Activated naive CD4-positive, alpha-beta T cell treated with anti-CD3 and anti-CD28 coated beads, Interleukin-2, amount 10 ng/mL, durations not matched to agents 7 days and 5 days (primary cell): ENCODE results near the gene UBR1.
"Not testable (repeated sequence)": the region's sequence is repeated elsewhere in the genome, so short reads cannot be mapped to it uniquely, and the experiment has no call there.

ENCODE experiments used
- CTCF ChIA-PET: fragments of 350-600 bp; sonication (Branson Sonifier 250); formaldehyde crosslinking; loops from one replicate; lab custom pipeline; 2021; ENCODE audit warnings: antibody characterized with exemption; lab: Charles Lee
- DNase-seq: peaks from one replicate; pipeline ENCODE4 v3.0.0-alpha.2; 2020
- H3K27ac Mint-ChIP-seq: one replicate; pipeline ENCODE4 v1.8.0; 2021; ENCODE audit warnings: mild to moderate bottlenecking, moderate library complexity, mixed read lengths
- H3K27me3 Mint-ChIP-seq: one replicate; pipeline ENCODE4 v1.8.0; 2021; ENCODE audit warnings: mild to moderate bottlenecking, mixed read lengths
- H3K36me3 Mint-ChIP-seq: one replicate; pipeline ENCODE4 v1.8.0; 2021; ENCODE audit warnings: mixed read lengths
- H3K4me1 Mint-ChIP-seq: one replicate; pipeline ENCODE4 v1.8.0; 2021; ENCODE audit warnings: mixed read lengths
- H3K4me3 Mint-ChIP-seq: one replicate; pipeline ENCODE4 v1.8.0; 2021; ENCODE audit warnings: mild to moderate bottlenecking, moderate library complexity, mixed read lengths
- H3K9me3 Mint-ChIP-seq: one replicate; pipeline ENCODE4 v1.8.0; 2021; ENCODE audit warnings: mixed read lengths

The UBR1 gene

DNA sequence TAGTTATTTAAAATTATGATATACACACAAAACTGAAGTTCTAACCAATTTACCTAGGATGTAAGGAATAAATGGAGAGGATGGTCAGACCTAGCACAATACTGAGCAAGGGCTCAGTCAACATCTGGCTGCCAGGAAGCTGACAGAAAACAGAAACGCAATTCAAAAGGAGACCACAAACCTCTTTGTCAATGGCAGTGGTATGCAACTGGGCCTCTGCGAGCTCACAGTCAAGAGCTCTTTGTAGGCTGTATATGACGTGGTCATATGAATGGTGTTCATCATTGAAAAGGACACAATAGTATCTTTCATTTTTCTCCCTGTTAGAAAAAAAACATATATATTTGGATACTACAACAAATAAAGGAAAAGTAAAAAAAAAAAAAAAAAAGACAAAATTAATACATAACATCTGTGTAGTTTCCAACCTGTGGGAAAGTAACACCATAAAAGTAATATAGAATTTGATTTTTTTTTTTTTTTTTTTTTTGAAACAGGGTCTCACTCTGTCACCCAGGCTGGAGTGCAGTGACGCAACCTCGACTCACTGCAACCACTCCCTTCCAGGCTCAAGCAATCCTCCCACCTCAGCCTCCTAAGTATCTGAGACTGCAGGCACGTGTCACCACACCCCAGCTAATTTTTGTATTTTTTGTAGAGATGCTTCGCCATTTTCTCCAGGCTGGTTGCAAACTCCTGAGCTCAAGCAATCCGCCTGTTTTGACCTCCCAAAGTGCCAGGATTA lies 37.9 kb downstream of the UBR1 start:
- Mint-ChIP-seq H3K9me3 (no peaks in the 10 kb centered on the region), H3K27ac (no peak overlapping the region), H3K4me3 (no peak overlapping the region), H3K27me3 (no peaks in the 10 kb centered on the region), H3K4me1 (no peaks in the 10 kb centered on the region), H3K36me3 (peaks cover 52% of the 10 kb centered on the region)
- no peak for DNase-seq
- CTCF ChIA-PET, result interaction anchor here (0.7 kb wide), 1 partner anchor 202 kb away, joined by 3 read pairs; no protein-coding TSS in a partner anchor

DNA sequence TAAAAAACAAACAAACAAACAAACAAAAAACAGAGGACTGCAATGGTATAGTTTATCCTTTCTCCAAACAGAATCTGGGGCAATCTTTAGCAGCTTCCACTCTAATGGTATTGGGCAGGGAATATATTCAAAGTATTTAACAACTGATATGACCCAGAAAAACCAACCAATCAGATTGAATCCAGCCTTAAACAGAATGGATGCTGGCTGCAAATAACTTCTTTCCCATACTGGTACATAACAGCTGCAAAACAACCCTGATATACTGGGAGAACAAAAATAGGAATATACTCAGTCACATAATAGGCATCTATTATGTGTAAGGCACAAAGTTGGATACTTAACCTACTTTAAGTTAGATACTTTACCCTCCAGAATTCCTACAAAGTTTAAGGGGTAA lies 49.1 kb downstream of the UBR1 start:
- CTCF ChIA-PET, result no interaction called here
- Mint-ChIP-seq H3K4me1 (no peaks in the 10 kb centered on the region), H3K27me3 (no peaks in the 10 kb centered on the region), H3K4me3 (no peak overlapping the region), H3K9me3 (no peaks in the 10 kb centered on the region), H3K36me3 (peaks cover 62% of the 10 kb centered on the region), H3K27ac (no peak overlapping the region)
- DNase-seq, result no peak

DNA sequence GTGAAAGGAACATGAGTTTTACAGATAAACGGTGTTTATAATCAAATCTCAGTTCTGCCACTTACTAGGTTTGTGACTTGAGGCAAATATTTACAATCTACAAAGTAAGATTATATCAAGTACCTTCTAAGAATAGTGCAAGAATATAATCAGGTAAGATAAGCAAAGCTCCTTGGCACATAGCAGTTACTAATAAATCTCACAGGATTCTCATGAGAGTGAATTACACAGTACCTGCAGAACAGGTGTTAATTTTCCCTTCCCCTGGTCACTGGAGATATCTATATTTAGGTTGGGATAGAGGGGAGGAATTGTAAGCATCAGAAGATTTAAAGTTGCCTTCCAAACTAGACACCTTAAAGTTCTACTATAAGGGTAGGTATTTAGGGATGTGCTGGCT lies 53.0 kb downstream of the UBR1 start:
- H3K9me3 Mint-ChIP-seq, result no peaks in the 10 kb centered on the region

DNA sequence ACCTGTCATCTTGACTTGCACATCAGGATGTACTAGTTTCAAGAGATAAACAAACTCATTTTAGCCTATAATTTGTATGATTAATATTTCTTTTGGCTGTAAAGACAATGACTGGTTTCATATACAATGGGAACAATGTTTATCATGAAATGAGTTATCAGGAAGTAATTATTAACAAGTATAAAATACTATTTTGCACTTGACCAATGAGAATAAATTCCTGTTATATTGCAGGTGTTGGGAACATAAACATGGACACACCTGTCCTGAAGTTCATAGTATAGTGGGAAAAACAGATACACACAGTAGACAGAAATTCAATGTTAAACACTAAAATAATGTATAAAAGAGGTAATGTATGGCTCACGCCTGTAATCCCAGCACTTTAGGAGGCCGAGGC lies 56.9 kb downstream of the UBR1 start:
- Mint-ChIP-seq H3K36me3 (peaks cover 50% of the 10 kb centered on the region), H3K4me1 (no peaks in the 10 kb centered on the region), H3K27ac (no peak overlapping the region), H3K4me3 (no peak overlapping the region), H3K27me3 (no peaks in the 10 kb centered on the region), H3K9me3 (no peaks in the 10 kb centered on the region)
- DNase-seq, result no peak
- CTCF ChIA-PET, result interaction anchor here (0.9 kb wide), 1 partner anchor 156 kb away, joined by 3 read pairs; no protein-coding TSS in a partner anchor

More for the DNA sequence above, 53.0 kb downstream of the UBR1 start:
- Mint-ChIP-seq H3K4me3 (no peak overlapping the region), H3K27ac (no peak overlapping the region), H3K27me3 (no peaks in the 10 kb centered on the region), H3K4me1 (no peaks in the 10 kb centered on the region), H3K36me3 (peaks cover 50% of the 10 kb centered on the region)
- DNase-seq, result no peak
- CTCF ChIA-PET, result no interaction called here

DNA sequence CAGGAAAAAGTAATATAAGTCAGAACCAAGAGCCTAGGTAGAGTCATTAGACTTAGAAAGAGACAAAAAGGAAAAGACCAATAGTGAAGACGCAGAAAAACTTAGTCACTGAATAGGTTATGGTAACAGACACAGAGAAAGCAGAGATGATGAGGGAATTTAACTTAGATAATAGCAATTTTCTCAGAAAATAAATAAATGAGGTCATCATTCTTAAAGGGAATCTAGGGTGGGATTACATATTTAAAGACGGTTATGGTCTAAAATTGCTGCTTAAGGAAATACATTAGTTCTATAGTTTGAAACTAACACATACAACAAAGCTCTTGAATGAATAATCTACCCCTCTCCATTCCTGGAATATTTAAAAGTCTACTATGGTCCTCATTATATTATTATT lies 59.4 kb downstream of the UBR1 start:
- CTCF ChIA-PET, result no interaction called here
- Mint-ChIP-seq H3K36me3 (peaks cover 47% of the 10 kb centered on the region), H3K4me1 (no peaks in the 10 kb centered on the region)

DNA sequence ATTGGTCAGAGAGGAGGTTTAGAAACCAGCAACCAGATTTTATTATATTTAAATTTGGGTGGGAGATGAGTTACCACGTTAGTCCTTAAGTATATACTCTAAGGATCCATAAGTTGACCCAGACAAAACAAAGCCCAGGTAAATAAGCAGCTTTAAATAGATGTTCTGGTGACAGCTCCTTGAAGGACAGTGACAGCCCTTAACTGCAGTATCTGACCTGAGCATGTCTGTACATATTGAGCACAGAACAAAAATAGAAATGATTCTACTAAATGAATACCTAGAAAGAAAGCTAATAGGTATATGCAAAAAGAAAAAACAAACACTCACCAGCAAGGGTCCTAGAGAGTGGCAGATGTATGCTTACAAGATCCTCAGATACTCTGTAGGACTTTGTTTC lies 63.0 kb downstream of the UBR1 start:
- no peak overlapping the region for H3K27ac Mint-ChIP-seq
- peaks cover 3% of the 10 kb centered on the region for H3K9me3 Mint-ChIP-seq
- no peaks in the 10 kb centered on the region for H3K4me1 Mint-ChIP-seq
- H3K4me3 Mint-ChIP-seq, result no peak overlapping the region
- CTCF ChIA-PET, result no interaction called here
- peaks cover 62% of the 10 kb centered on the region for H3K36me3 Mint-ChIP-seq
- no peak for DNase-seq
- no peaks in the 10 kb centered on the region for H3K27me3 Mint-ChIP-seq

More for the DNA sequence above, 59.4 kb downstream of the UBR1 start:
- Mint-ChIP-seq H3K27me3 (no peaks in the 10 kb centered on the region), H3K9me3 (no peaks in the 10 kb centered on the region), H3K27ac (no peak overlapping the region), H3K4me3 (no peak overlapping the region)
- DNase-seq, result no peak

DNA sequence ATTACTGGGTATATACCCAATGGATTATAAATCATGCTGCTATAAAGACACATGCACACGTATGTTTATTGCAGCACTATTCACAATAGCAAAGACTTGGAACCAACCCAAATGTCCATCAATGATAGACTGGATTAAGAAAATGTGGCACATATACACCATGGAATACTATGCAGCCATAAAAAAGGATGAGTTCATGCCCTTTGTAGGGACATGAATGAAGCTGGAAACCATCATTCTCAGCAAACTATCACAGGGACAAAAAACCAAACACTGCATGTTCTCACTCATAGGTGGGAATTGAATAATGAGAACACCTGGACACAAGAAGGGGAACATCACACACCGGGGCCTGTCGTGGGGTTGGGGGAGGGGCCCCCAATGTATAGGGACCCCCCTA lies 64.8 kb downstream of the UBR1 start:
- peaks cover 60% of the 10 kb centered on the region for H3K36me3 Mint-ChIP-seq
- DNase-seq, H3K4me1 Mint-ChIP-seq, H3K27ac Mint-ChIP-seq, H3K9me3 Mint-ChIP-seq, CTCF ChIA-PET, H3K27me3 Mint-ChIP-seq, H3K4me3 Mint-ChIP-seq: not testable (repeated sequence)

DNA sequence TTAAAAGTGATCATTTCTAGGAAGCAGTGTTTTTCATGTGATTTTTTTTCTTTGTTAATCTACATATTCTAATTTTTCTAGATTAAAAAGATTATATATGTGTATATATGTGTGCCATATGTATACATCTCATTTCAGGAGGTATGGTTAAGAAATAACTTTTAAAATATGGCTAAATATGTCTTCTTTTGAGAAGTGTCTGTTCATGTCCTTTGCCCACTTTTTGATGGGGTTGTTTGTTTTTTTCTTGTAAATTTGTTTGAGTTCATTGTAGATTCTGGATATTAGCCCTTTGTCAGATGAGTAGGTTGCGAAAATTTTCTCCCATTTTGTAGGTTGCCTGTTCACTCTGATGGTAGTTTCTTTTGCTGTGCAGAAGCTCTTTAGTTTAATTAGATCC lies 70.6 kb downstream of the UBR1 start:
- H3K27ac Mint-ChIP-seq, H3K9me3 Mint-ChIP-seq, H3K4me1 Mint-ChIP-seq, H3K27me3 Mint-ChIP-seq, CTCF ChIA-PET, H3K4me3 Mint-ChIP-seq, DNase-seq: not testable (repeated sequence)
- peaks cover 40% of the 10 kb centered on the region for H3K36me3 Mint-ChIP-seq

DNA sequence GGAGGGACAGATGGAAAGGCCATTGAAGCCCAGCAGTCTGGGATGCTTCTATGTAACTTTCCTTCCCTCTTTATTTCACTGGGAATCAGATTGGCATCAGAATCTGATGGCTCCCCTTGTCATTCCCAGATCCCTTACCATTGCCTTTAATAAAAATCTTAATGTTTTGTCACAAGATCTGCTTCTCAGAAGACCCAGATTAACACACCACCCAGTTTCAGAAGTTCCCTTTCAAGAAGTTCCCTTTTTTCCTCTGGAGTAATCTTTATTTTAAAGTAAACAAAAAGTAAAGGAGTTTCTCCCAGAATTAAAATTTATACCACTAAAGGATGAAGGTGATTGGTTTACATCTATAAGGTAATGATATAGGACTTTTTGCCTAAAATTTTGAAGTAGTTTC lies 76.4 kb downstream of the UBR1 start:
- no peak for DNase-seq
- no peaks in the 10 kb centered on the region for H3K4me1 Mint-ChIP-seq
- no peaks in the 10 kb centered on the region for H3K27me3 Mint-ChIP-seq
- no peak overlapping the region for H3K4me3 Mint-ChIP-seq
- no peak overlapping the region for H3K27ac Mint-ChIP-seq
- CTCF ChIA-PET, result no interaction called here
- H3K36me3 Mint-ChIP-seq, result peaks cover 38% of the 10 kb centered on the region
- no peaks in the 10 kb centered on the region for H3K9me3 Mint-ChIP-seq

DNA sequence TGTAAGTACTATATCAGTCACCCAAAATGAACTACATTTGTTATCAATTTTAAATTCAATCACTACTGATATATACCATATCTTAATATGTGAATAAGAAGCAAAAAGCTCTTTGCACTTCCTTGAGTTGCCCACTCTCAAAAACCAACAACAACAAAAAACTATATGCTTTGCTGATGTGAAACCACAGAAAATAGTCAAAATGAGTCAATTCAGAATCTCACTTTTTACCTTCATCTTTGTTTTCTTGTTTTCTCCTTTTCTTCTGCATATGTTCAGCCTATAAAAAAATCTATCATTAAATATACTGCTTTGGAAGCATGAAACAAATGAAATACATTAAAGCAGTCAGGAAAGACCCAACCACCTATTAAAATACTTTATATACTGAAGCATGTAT lies 80.7 kb downstream of the UBR1 start:
- DNase-seq, result no peak
- Mint-ChIP-seq H3K4me3 (no peak overlapping the region), H3K36me3 (peaks cover 39% of the 10 kb centered on the region), H3K27me3 (no peaks in the 10 kb centered on the region), H3K4me1 (no peaks in the 10 kb centered on the region), H3K27ac (no peak overlapping the region), H3K9me3 (no peaks in the 10 kb centered on the region)
- CTCF ChIA-PET, result no interaction called here

DNA sequence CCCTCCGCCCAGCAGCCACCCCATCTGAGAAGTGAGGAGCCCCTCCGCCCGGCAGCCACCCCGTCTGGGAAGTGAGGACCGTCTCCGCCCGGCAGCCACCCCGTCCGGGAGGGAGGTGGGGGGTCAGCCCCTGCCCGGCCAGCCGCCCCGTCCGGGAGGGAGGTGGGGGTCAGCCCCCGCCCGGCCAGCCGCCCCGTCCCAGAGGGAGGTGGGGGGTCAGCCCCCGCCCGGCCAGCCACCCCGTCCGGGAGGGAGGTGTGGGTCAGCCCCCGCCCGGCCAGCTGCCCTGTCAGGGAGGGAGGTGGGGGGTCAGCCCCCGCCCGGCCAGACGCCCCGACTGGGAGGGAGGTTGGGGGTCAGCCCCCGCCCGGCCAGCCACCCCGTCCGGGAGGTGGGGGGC lies 91.2 kb downstream of the UBR1 start:
- H3K4me3 Mint-ChIP-seq, result not testable (repeated sequence)

DNA sequence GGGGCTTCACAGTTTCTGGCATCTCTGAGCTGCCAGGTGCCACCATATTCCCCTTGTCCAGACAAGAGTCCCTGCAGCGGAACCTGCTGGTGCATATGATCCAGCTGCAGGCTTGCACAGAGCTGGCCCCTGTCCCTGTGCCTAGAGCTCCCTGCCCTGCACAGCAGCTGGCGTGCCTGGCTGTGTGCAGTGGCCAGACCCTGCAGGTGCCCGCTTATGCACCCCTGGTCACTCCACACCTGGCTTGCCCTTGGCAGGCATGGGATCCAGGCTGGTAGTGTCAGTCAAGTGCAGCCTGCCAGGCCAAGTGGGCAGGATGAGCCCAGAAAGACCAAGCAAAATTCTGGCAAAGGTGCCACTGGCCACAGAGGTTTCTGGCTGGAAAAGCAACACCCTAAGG lies 96.6 kb downstream of the UBR1 start:
- no peak for DNase-seq
- Mint-ChIP-seq H3K36me3 (peaks cover 60% of the 10 kb centered on the region), H3K27me3 (no peaks in the 10 kb centered on the region), H3K4me1 (no peaks in the 10 kb centered on the region), H3K4me3 (no peak overlapping the region), H3K27ac (no peak overlapping the region), H3K9me3 (peaks cover 2% of the 10 kb centered on the region)
- CTCF ChIA-PET, result no interaction called here

More for the DNA sequence above, 91.2 kb downstream of the UBR1 start:
- H3K4me1 Mint-ChIP-seq, H3K27ac Mint-ChIP-seq, H3K27me3 Mint-ChIP-seq, DNase-seq, H3K9me3 Mint-ChIP-seq, CTCF ChIA-PET: not testable (repeated sequence)
- H3K36me3 Mint-ChIP-seq, result peaks cover 41% of the 10 kb centered on the region

DNA sequence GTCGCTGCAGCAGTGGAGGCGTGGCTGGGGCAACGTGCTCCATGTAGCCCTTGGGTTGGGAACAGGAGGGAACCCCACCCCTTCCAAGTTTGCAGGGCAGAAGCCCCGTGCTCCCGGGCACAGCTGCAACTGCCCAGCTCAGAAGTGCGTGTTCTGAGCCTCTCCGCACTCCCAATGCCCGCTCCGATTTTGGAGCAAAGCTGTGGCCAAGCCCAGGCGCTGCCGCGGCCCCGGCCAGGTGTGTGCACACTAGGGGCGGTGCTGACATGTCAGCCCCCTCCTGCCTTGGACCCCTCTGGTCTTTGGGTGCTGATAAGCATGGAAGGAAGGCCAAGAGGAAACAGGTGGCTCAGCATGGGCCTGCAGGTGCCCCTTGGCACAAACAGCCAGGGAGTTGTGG lies 97.7 kb downstream of the UBR1 start:
- no peak overlapping the region for H3K4me3 Mint-ChIP-seq
- no peak overlapping the region for H3K27ac Mint-ChIP-seq
- peaks cover 2% of the 10 kb centered on the region for H3K9me3 Mint-ChIP-seq
- no peaks in the 10 kb centered on the region for H3K4me1 Mint-ChIP-seq
- peaks cover 61% of the 10 kb centered on the region for H3K36me3 Mint-ChIP-seq
- DNase-seq, result no peak
- no peaks in the 10 kb centered on the region for H3K27me3 Mint-ChIP-seq
- CTCF ChIA-PET, result no interaction called here

DNA sequence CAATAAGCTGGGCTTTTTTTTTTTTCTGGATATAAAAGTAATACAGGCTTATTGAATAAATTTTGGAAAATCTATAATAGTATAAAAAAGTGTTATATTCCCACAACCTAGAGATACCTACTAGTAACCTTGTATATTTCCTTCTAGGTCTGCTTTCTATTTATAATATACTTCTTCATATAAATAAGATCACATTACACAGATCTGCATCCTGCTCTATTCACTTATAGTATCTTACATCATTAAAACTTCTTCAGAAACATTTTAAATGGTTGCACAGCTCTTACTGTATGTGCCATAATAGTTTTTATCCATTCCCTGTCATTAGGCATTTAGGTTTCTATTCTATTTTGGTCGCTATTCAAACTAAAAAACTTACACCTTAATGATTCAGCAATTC lies 98.3 kb downstream of the UBR1 start:
- CTCF ChIA-PET, result no interaction called here
- Mint-ChIP-seq H3K9me3 (peaks cover 2% of the 10 kb centered on the region), H3K4me3 (no peak overlapping the region), H3K36me3 (peaks cover 62% of the 10 kb centered on the region), H3K27ac (no peak overlapping the region), H3K27me3 (no peaks in the 10 kb centered on the region), H3K4me1 (no peaks in the 10 kb centered on the region)
- DNase-seq, result no peak

DNA sequence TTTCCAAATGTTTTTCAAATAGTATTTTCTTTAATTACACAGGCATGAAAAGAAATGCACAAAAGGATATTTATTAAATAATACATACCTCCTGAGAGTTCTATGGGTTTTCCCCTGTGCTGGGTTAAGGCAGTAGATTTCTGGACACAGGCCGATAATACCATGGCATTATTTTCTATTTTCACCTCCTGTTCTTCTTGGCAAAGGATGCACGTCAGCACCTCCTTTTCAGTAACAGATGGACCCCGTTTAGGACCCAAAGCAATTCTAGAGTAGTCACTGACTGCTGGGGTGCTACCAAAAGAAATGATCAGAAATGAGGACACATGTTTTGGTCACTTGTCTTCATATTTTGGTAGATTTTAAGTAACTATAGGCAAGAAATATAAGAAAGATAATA lies 98.8 kb downstream of the UBR1 start:
- no peak overlapping the region for H3K4me3 Mint-ChIP-seq
- H3K36me3 Mint-ChIP-seq, result peaks cover 61% of the 10 kb centered on the region
- CTCF ChIA-PET, result no interaction called here
- H3K4me1 Mint-ChIP-seq, result no peaks in the 10 kb centered on the region
- H3K27ac Mint-ChIP-seq, result no peak overlapping the region
- H3K27me3 Mint-ChIP-seq, result no peaks in the 10 kb centered on the region
- no peak for DNase-seq
- peaks cover 2% of the 10 kb centered on the region for H3K9me3 Mint-ChIP-seq
